HCT116 (cell line): ENCODE results near the gene ASIC1. TPM values are rescaled to one million over a fixed set of nuclear protein-coding genes. Genes with fewer than 3 reads are reported as not detected.

ENCODE experiments used
- ATAC-seq: fragments of 200-7000 bp; cut with Tn5 transposase; 2 replicates; pipeline ENCODE4 v1.9.1; 2020; ENCODE audit warnings: mild to moderate bottlenecking, moderate library complexity
- BruUV-seq: library from RNA; stranded (reverse); fragments of 400-500 nt; replicated peaks from 2 replicates; lab custom pipeline; 2021; lab: Mats Ljungman, UMichigan
- CTCF ChIA-PET: fragments of 300-600 bp; sonication (Branson Sonifier 250); formaldehyde crosslinking; loops from one replicate; lab custom pipeline; 2021; ENCODE audit warnings: antibody characterized with exemption; lab: Charles Lee
- POLR2A ChIA-PET: fragments of 300-600, 350-600 bp; sonication (Branson Sonifier 250); formaldehyde crosslinking; loops from one replicate; lab custom pipeline; 2021; ENCODE audit warnings: antibody characterized with exemption; lab: Charles Lee
- RAD21 ChIA-PET, 2 experiments: fragments of 300-600 bp; sonication (Branson Sonifier 250); formaldehyde crosslinking; loops; one replicate each; lab custom pipeline; 2023; ENCODE audit warnings: low total read pairs in 2 of 2; ENCODE audit not compliant: uncharacterized antibody in 2 of 2, unreplicated experiment in 2 of 2, low non-redundant PET in 1 of 2; lab: Charles Lee
- DNase-seq: peaks from one replicate; pipeline ENCODE4 v3.0.0-alpha.2; 2010; ENCODE audit warnings: low read depth, low spot score
- H2AFZ ChIP-seq: fragments of 200-600 bp; shearing (Covaris generic), sonication (generic); 2 replicates; pipeline ENCODE4 v1.6.1; 2017; ENCODE audit warnings: low read depth, mixed run types, mixed read lengths, antibody characterized with exemption, low read length; ENCODE audit not compliant: poor library complexity, severe bottlenecking
- H3K27ac ChIP-seq: 2 replicates; pipeline ENCODE4 v1.5.1; 2012; ENCODE audit warnings: low read depth, low read length
- H3K27me3 ChIP-seq: fragments of 200-600 bp; sonication (generic); 2 replicates; pipeline ENCODE4 v1.6.1; 2016; ENCODE audit warnings: mixed run types, low read length, mixed read lengths; ENCODE audit not compliant: insufficient read depth
- H3K36me3 ChIP-seq, 2 experiments: fragments of 200-500 bp in 1 of 2; fragments of 200-600 bp in 1 of 2; sonication (Bioruptor generic) in 1 of 2; sonication (generic) in 1 of 2; 2 replicates each; pipeline versions ENCODE4 v1.5.1 to v1.6.1; 2014 to 2016; ENCODE audit warnings: low read length in 2 of 2, inconsistent platforms in 1 of 2, mixed read lengths in 1 of 2, mixed run types in 1 of 2; ENCODE audit not compliant: insufficient read depth in 2 of 2, control insufficient read depth in 1 of 2
- H3K4me1 ChIP-seq, 2 experiments: fragments of 200-600 bp in 1 of 2; sonication (generic) in 1 of 2; 2 replicates each; pipeline versions ENCODE4 v1.5.1 to v1.6.1; 2012 to 2017; ENCODE audit warnings: low read length in 2 of 2, inconsistent platforms in 1 of 2, mild to moderate bottlenecking in 1 of 2, mixed read lengths in 1 of 2, mixed run types in 1 of 2, moderate library complexity in 1 of 2; ENCODE audit not compliant: insufficient read depth in 2 of 2, control insufficient read depth in 1 of 2
- H3K4me2 ChIP-seq: fragments of 200-600 bp; sonication (generic); 2 replicates; pipeline ENCODE4 v1.6.1; 2017; ENCODE audit warnings: mixed run types, low read length, mixed read lengths
- H3K4me3 ChIP-seq, 2 experiments: fragments of 200-600 bp in 1 of 2; sonication (generic) in 1 of 2; replicated peaks in 1 of 2; 2 replicates each; pipeline ENCODE4 v1.5.1; 2011 to 2016; ENCODE audit warnings: low read length in 2 of 2, control low read depth in 1 of 2, low read depth in 1 of 2, mild to moderate bottlenecking in 1 of 2, mixed read lengths in 1 of 2, mixed run types in 1 of 2
- H3K79me2 ChIP-seq: fragments of 200-600 bp; sonication (generic); 2 replicates; pipeline ENCODE4 v1.6.1; 2017; ENCODE audit warnings: mild to moderate bottlenecking, mixed run types, low read length, moderate library complexity, mixed read lengths; ENCODE audit not compliant: insufficient read depth
- H3K9ac ChIP-seq: fragments of 200-600 bp; sonication (generic); 2 replicates; pipeline ENCODE4 v1.6.1; 2016; ENCODE audit warnings: low read length, mixed read lengths
- H3K9me2 ChIP-seq: fragments of 200-600 bp; sonication (generic), shearing (Covaris generic); 2 replicates; pipeline ENCODE4 v1.6.1; 2017; ENCODE audit warnings: mixed run types, mild to moderate bottlenecking, moderate library complexity; ENCODE audit not compliant: insufficient read depth
- H3K9me3 ChIP-seq, 2 experiments: fragments of 200-500 bp in 1 of 2; fragments of 200-600 bp in 1 of 2; sonication (Bioruptor generic) in 1 of 2; sonication (generic) in 1 of 2; 2 replicates each; pipeline ENCODE4 v1.6.1; 2014 to 2017; ENCODE audit warnings: low read length in 2 of 2, mixed read lengths in 2 of 2, inconsistent platforms in 1 of 2, low read depth in 1 of 2, mild to moderate bottlenecking in 1 of 2, mixed run types in 1 of 2, moderate library complexity in 1 of 2; ENCODE audit not compliant: control insufficient read depth in 1 of 2, insufficient read depth in 1 of 2
- H4K20me1 ChIP-seq: fragments of 200-600 bp; sonication (generic), shearing (Covaris generic); 2 replicates; pipeline ENCODE4 v1.6.1; 2017; ENCODE audit warnings: mixed run types, mild to moderate bottlenecking, moderate library complexity; ENCODE audit not compliant: insufficient read depth
- CBX3 ChIP-seq: IDR thresholded peaks from 2 replicates; pipeline ENCODE4 v1.6.1; 2012; ENCODE audit warnings: low read depth
- CEBPB ChIP-seq: IDR thresholded peaks from 2 replicates; pipeline ENCODE4 v1.6.1; 2012; ENCODE audit warnings: low read depth
- EZH2 ChIP-seq: fragments of 200-600 bp; sonication (generic); IDR thresholded peaks from 2 replicates; pipeline ENCODE4 v1.6.1; 2017; ENCODE audit warnings: antibody characterized with exemption, mixed run types
- REST ChIP-seq: IDR thresholded peaks from 2 replicates; pipeline ENCODE4 v1.6.1; 2012; ENCODE audit warnings: low read depth
- TCF7L2 ChIP-seq: IDR thresholded peaks from 2 replicates; pipeline ENCODE4 v1.7.0; 2011; ENCODE audit warnings: borderline replicate concordance, inconsistent platforms; ENCODE audit not compliant: insufficient read depth, insufficient read length; ENCODE audit errors: extremely low read depth
- YY1 ChIP-seq: IDR thresholded peaks from 2 replicates; pipeline ENCODE4 v1.6.1; 2011; ENCODE audit warnings: low read length, low read depth, moderate library complexity, mild to moderate bottlenecking; ENCODE audit not compliant: insufficient replicate concordance; ENCODE audit errors: extremely low read depth
- intact Hi-C: fragments of 100-400 bp; cut with micrococcal nuclease; formaldehyde crosslinking; loops from 2 replicates; pipeline ENCODE4 v1.10.0; 2022
- total RNA-seq: library from RNA; stranded (reverse); gene quantifications from one replicate; pipeline ENCODE4 v1.2.1, GENCODE V29; 2021; ENCODE audit not compliant: unreplicated experiment
- TF ChIP-seq, protein P1 (sequence below): IDR thresholded peaks from 2 replicates; pipeline ENCODE4 v1.6.1; 2011; ENCODE audit warnings: mild to moderate bottlenecking, low read length, moderate library complexity; ENCODE audit not compliant: insufficient replicate concordance; ENCODE audit errors: extremely low read depth

Gene ASIC1
- total RNA-seq, 1 experiment from 2014 or later, result 28.9 TPM

- TF ChIP-seq, protein P1, sequence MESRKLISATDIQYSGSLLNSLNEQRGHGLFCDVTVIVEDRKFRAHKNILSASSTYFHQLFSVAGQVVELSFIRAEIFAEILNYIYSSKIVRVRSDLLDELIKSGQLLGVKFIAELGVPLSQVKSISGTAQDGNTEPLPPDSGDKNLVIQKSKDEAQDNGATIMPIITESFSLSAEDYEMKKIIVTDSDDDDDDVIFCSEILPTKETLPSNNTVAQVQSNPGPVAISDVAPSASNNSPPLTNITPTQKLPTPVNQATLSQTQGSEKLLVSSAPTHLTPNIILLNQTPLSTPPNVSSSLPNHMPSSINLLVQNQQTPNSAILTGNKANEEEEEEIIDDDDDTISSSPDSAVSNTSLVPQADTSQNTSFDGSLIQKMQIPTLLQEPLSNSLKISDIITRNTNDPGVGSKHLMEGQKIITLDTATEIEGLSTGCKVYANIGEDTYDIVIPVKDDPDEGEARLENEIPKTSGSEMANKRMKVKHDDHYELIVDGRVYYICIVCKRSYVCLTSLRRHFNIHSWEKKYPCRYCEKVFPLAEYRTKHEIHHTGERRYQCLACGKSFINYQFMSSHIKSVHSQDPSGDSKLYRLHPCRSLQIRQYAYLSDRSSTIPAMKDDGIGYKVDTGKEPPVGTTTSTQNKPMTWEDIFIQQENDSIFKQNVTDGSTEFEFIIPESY, result no peak
These were observed 31.4 kb downstream of the ASIC1 start (continued) for GRCh38 chr12:50088577-50089335.

DNA sequence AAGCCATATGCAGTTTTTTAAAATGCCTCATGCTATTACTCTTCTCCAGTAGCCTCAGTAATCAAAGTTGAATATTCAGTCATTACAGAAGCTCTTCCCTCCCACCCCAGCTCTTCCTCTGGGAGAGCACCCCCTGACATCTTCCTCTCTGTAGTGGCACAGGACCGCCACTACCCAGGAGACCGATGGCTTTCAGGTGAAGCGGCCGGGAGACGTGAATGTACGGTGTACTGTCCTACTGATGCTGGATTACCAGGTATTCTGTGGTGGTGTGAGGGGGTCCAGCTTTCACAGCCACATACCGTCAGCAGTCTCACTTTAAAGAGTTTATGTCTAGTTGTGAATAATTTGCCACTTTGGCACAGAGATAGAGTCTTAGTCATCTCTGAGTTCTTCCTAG, 32.3 kb downstream of the ASIC1 start:
- Histone ChIP-seq H3K36me3 (peaks cover 46 to 62% of the 10 kb centered on the region in 2 experiments), H3K9ac (no peak overlapping the region), H3K9me3 (no peaks in the 10 kb centered on the region), H3K4me1 (peaks cover 0 to 7% of the 10 kb centered on the region in 2 experiments; a peak in 1 of 4 replicates), H2AFZ (no peak overlapping the region), H4K20me1 (peaks cover 4% of the 10 kb centered on the region), H3K79me2 (peaks cover 12% of the 10 kb centered on the region), H3K4me2 (no peak overlapping the region), H3K27me3 (no peaks in the 10 kb centered on the region), H3K27ac (no peak overlapping the region), H3K4me3 (no peak overlapping the region), H3K9me2 (no peaks in the 10 kb centered on the region)
- no peak for DNase-seq
- no peak for ATAC-seq
- TF ChIP-seq REST (no peak), CEBPB (no peak), TCF7L2 (no peak), YY1 (no peak), CBX3 (no peak), EZH2 (no peak)
- POLR2A ChIA-PET, result no interaction called here
- RAD21 ChIA-PET, result no interaction called here
- intact Hi-C loops, result loop anchor here (5.0 to 10.0 kb wide), 2 partner anchors 223 to 315 kb away; partner anchors contain the start of gene LARP4
- BruUV-seq, result no TSS peak
- CTCF ChIA-PET, result interaction anchor here (1.3 to 2.8 kb wide), 3 partner anchors 13 to 225 kb away, joined by 3 to 16 read pairs (median 4); partner anchors contain the start of gene COX14
